Measurements from ENCODE around the gene TBL3. TPM values are rescaled to one million over a fixed set of nuclear protein-coding genes. Genes with fewer than 3 reads are reported as not detected.
A peak's percentile ranks its signal among the peaks of the same experiment; 100 is the strongest.

The TBL3 gene
- total RNA-seq, 4 donors from 2014 or later: 34.4 to 91.8 (median 53.7) TPM

GRCh38 chr16:2023092-2024031 lies 51.5 kb downstream of the TBL3 start:
- no peaks in the 10 kb centered on the region for H3K36me3 ChIP-seq
- peak overlapping the region in 1 of 3 donors; percentile 17 for H3K4me3 ChIP-seq (replicated peaks in 1 of 3)
- peaks cover 11 to 50% of the 10 kb centered on the region in 2 donors for H3K4me1 ChIP-seq
- H3K9me3 ChIP-seq: no peaks in the 10 kb centered on the region
- intact Hi-C loops (cut with DNase I): loop anchor here (5.0 kb wide), 1 partner anchor 129 kb away; no protein-coding TSS in a partner anchor
- WGBS, 2 donors: 9 to 27% methylated on average over 13 to 31 of the region's 53 CpGs
- TF ChIP-seq POLR2A (IDR thresholded peaks at IDR 0.05) (peak in 1 of 2 donors; percentile 51), CTCF (IDR thresholded peaks at IDR 0.05) (peak; percentile 89 to 99 (median 98))
- peak overlapping the region; percentile 31 to 68 (median 37) for H3K27ac ChIP-seq
- peaks cover 7% of the 10 kb centered on the region for H3K27me3 ChIP-seq
- peak; percentile 91 for DNase-seq

GRCh38 chr16:2024032-2024420 lies 52.2 kb downstream of the TBL3 start:
- no peaks in the 10 kb centered on the region for H3K9me3 ChIP-seq
- H3K27ac ChIP-seq: peak overlapping the region in 2 of 3 donors; percentile 31 to 37
- H3K36me3 ChIP-seq: no peaks in the 10 kb centered on the region
- WGBS, 2 donors: 87 to 97% methylated on average over 12 of the region's 12 CpGs
- H3K4me1 ChIP-seq: peaks cover 11 to 56% of the 10 kb centered on the region in 2 donors
- peaks cover 7% of the 10 kb centered on the region for H3K27me3 ChIP-seq
- H3K4me3 ChIP-seq (replicated peaks in 1 of 3): no peak overlapping the region
- no peak for DNase-seq
- TF ChIP-seq POLR2A (IDR thresholded peaks at IDR 0.05): no peak
- intact Hi-C loops (cut with DNase I): loop anchor here (5.0 kb wide), 1 partner anchor 128 kb away; no protein-coding TSS in a partner anchor

- TF ChIP-seq POLR2A (IDR thresholded peaks at IDR 0.05): no peak
- no peak for TF ChIP-seq CTCF (IDR thresholded peaks at IDR 0.05)
- H3K4me3 ChIP-seq (replicated peaks in 1 of 3): no peak overlapping the region
- no peak overlapping the region for H3K27ac ChIP-seq
- H3K36me3 ChIP-seq: no peaks in the 10 kb centered on the region
- 96 to 100% methylated on average over 3 to 14 of the region's 14 CpGs for WGBS, 2 donors
- no peaks in the 10 kb centered on the region for H3K9me3 ChIP-seq
- peaks cover 11 to 46% of the 10 kb centered on the region in 2 donors for H3K4me1 ChIP-seq
- DNase-seq: no peak
- peaks cover 4% of the 10 kb centered on the region for H3K27me3 ChIP-seq
- intact Hi-C loops (cut with DNase I): no loop called here
These were observed 53.4 kb downstream of the TBL3 start for GRCh38 chr16:2025251-2025650.

- 80 to 88% methylated on average over 12 to 15 of the region's 16 CpGs for WGBS, 2 donors
- H3K9me3 ChIP-seq: no peaks in the 10 kb centered on the region
- no peaks in the 10 kb centered on the region for H3K27me3 ChIP-seq
- DNase-seq: no peak
- H3K27ac ChIP-seq: peak overlapping the region in 2 of 3 donors; percentile 50 to 56
- intact Hi-C loops (cut with DNase I): loop anchor here (2.0 kb wide), 1 partner anchor 19 kb away; no protein-coding TSS in a partner anchor
- H3K4me1 ChIP-seq: peaks cover 11 to 40% of the 10 kb centered on the region in 2 donors
- TF ChIP-seq CTCF (IDR thresholded peaks at IDR 0.05): no peak
- no peak for TF ChIP-seq POLR2A (IDR thresholded peaks at IDR 0.05)
- peak overlapping the region in 1 of 3 donors; percentile 31 for H3K4me3 ChIP-seq (replicated peaks in 1 of 3)
- H3K36me3 ChIP-seq: no peaks in the 10 kb centered on the region
These were observed 54.1 kb downstream of the TBL3 start for GRCh38 chr16:2025878-2026460.

- Histone ChIP-seq H3K9me3 (no peaks in the 10 kb centered on the region), H3K27me3 (no peaks in the 10 kb centered on the region), H3K27ac (peak within 1 kb of the TSS in 2 of 3 donors; percentile 50 to 61), H3K4me3 (replicated peaks in 1 of 3) (peak within 1 kb of the TSS in 2 of 3 donors; percentile 51 to 65), H3K36me3 (no peaks in the 10 kb centered on the region), H3K4me1 (peaks cover 11 to 40% of the 10 kb centered on the region in 2 donors)
- WGBS, 2 donors: 24% methylated on average over 18 of the region's 59 CpGs; no CpG with 5 or more reads in 1 of the 2 donors
- TF ChIP-seq POLR2A (IDR thresholded peaks at IDR 0.05): peak in 1 of 2 donors; percentile 42
- no peak for TF ChIP-seq CTCF (IDR thresholded peaks at IDR 0.05)
- DNase-seq: peak; percentile 46
- intact Hi-C loops (cut with DNase I): loop anchor here (2.0 kb wide), 1 partner anchor 18 kb away; no protein-coding TSS in a partner anchor
These were observed 54.7 kb downstream of the TBL3 start, which contains the start of gene NHERF2 for GRCh38 chr16:2026461-2027023. Gene NHERF2, plus strand, starts transcription at chr16:2026902. Its CDS starts 104 bp downstream, at chr16:2027006.
